WTC11 (cell line): Measurements from ENCODE around the gene RHOA. TPM values are rescaled to one million over a fixed set of nuclear protein-coding genes. Genes with fewer than 3 reads are reported as not detected.

ENCODE experiments used
- CBFB ChIP-seq: sonication (generic); formaldehyde crosslinking; IDR thresholded peaks from 2 replicates; pipeline ENCODE4 v1.8.1; 2022; ENCODE audit warnings: mild to moderate bottlenecking, low read depth, missing genetic modification reagents
- CREM ChIP-seq: sonication (generic); formaldehyde crosslinking; IDR thresholded peaks from 2 replicates; pipeline ENCODE4 v1.8.1; 2022; ENCODE audit warnings: mild to moderate bottlenecking, missing genetic modification reagents, moderate library complexity
- GABPB1 ChIP-seq: sonication (generic); formaldehyde crosslinking; IDR thresholded peaks from 2 replicates; pipeline ENCODE4 v1.8.1; 2023; ENCODE audit warnings: mild to moderate bottlenecking, missing genetic modification reagents
- GTF2I ChIP-seq: fragments of 250-450 bp; sonication (Bioruptor Pico); conservative IDR thresholded peaks from 2 replicates; pipeline ENCODE4 v1.4.0; 2021; ENCODE audit warnings: mild to moderate bottlenecking
- IRF2 ChIP-seq: sonication (generic); formaldehyde crosslinking; IDR thresholded peaks from 2 replicates; pipeline ENCODE4 v1.8.0; 2022; ENCODE audit warnings: low read depth, missing genetic modification reagents, borderline replicate concordance
- KAT7 ChIP-seq: sonication (generic); formaldehyde crosslinking; IDR thresholded peaks from 2 replicates; pipeline ENCODE4 v1.8.1; 2023; ENCODE audit warnings: missing genetic modification reagents, mild to moderate bottlenecking, borderline replicate concordance
- MAX ChIP-seq: sonication (generic); formaldehyde crosslinking; IDR thresholded peaks from 2 replicates; pipeline ENCODE4 v1.8.0; 2022; ENCODE audit warnings: mild to moderate bottlenecking, missing genetic modification reagents
- MXD4 ChIP-seq: fragments of 250-450 bp; sonication (Bioruptor Pico); IDR thresholded peaks from 2 replicates; pipeline ENCODE4 v1.8.0; 2021; ENCODE audit warnings: mild to moderate bottlenecking, moderate library complexity, borderline replicate concordance
- NFE2L1 ChIP-seq: sonication (generic); formaldehyde crosslinking; IDR thresholded peaks from 2 replicates; pipeline ENCODE4 v1.8.1; 2023; ENCODE audit warnings: missing genetic modification reagents
- NR2C2 ChIP-seq: sonication (generic); formaldehyde crosslinking; IDR thresholded peaks from 2 replicates; pipeline ENCODE4 v1.8.0; 2022; ENCODE audit warnings: mild to moderate bottlenecking, missing genetic modification reagents
- PRRX2 ChIP-seq: fragments of 250-450 bp; sonication (Bioruptor Pico); IDR thresholded peaks from 2 replicates; pipeline ENCODE4 v1.8.0; 2021; ENCODE audit warnings: mild to moderate bottlenecking
- RORB ChIP-seq: fragments of 250-450 bp; sonication (Bioruptor Pico); IDR thresholded peaks from 2 replicates; pipeline ENCODE4 v1.9.0; 2021; ENCODE audit warnings: mild to moderate bottlenecking
- SMAD3 ChIP-seq: sonication (generic); formaldehyde crosslinking; IDR thresholded peaks from 2 replicates; pipeline ENCODE4 v1.8.0; 2022; ENCODE audit warnings: missing genetic modification reagents, mild to moderate bottlenecking, borderline replicate concordance
- SP1 ChIP-seq: sonication (generic); formaldehyde crosslinking; conservative IDR thresholded peaks from 2 replicates; pipeline ENCODE4 v1.8.1; 2022; ENCODE audit warnings: missing genetic modification reagents
- ZNF232 ChIP-seq: sonication (generic); formaldehyde crosslinking; IDR thresholded peaks from 2 replicates; pipeline ENCODE4 v1.8.0; 2022; ENCODE audit warnings: mild to moderate bottlenecking, missing genetic modification reagents
- ZNF263 ChIP-seq: sonication (generic); formaldehyde crosslinking; IDR thresholded peaks from 2 replicates; pipeline ENCODE4 v1.8.1; 2022; ENCODE audit warnings: low read depth, mild to moderate bottlenecking, moderate library complexity, missing genetic modification reagents
- ZNF396 ChIP-seq: fragments of 250-450 bp; sonication (Bioruptor Pico); IDR thresholded peaks from 2 replicates; pipeline ENCODE4 v1.8.0; 2021; ENCODE audit warnings: mild to moderate bottlenecking, moderate library complexity, borderline replicate concordance
- ZNF425 ChIP-seq: fragments of 250-450 bp; sonication (Bioruptor Pico); conservative IDR thresholded peaks from 2 replicates; pipeline ENCODE4 v1.9.0; 2021; ENCODE audit warnings: mild to moderate bottlenecking
- ZNF532 ChIP-seq: fragments of 250-450 bp; sonication (Bioruptor Pico); IDR thresholded peaks from 2 replicates; pipeline ENCODE4 v1.9.0; 2021; ENCODE audit warnings: mild to moderate bottlenecking, borderline replicate concordance
- total RNA-seq: library from RNA; stranded (reverse); gene quantifications from 3 replicates; pipeline ENCODE4 v1.2.3, GENCODE V29; 2021
- TF ChIP-seq, protein P1 (sequence below): sonication (generic); formaldehyde crosslinking; conservative IDR thresholded peaks from 2 replicates; pipeline ENCODE4 v1.8.1; 2022; ENCODE audit warnings: mild to moderate bottlenecking, missing genetic modification reagents
- TF ChIP-seq, protein P2 (sequence below): sonication (generic); formaldehyde crosslinking; IDR thresholded peaks from 2 replicates; pipeline ENCODE4 v1.8.1; 2023; ENCODE audit warnings: mild to moderate bottlenecking, missing genetic modification reagents, moderate library complexity
- TF ChIP-seq, protein P3 (sequence below): sonication (generic); formaldehyde crosslinking; conservative IDR thresholded peaks from 2 replicates; pipeline ENCODE4 v1.8.1; 2023; ENCODE audit warnings: mild to moderate bottlenecking, low read depth, missing genetic modification reagents, moderate library complexity

Gene RHOA
- total RNA-seq, 1 experiment from 2014 or later = 367 TPM

GRCh38 chr3:49358217-49358883, 53.4 kb downstream of the RHOA start, which contains the start of gene GPX1 (continued):
- no peak for TF ChIP-seq IRF2
- peak; percentile 39; the same call in 1 of the 2 replicates for TF ChIP-seq NFE2L1 (CRISPR knock-in tag)
- TF ChIP-seq GABPB1 (CRISPR knock-in tag) = 0 out of 2 replicates have a peak, but pooled peaks have one; percentile 33
- TF ChIP-seq CBFB (CRISPR knock-in tag) = peak; percentile 93; the same call in 1 of the 2 replicates
- TF ChIP-seq GTF2I = peak; percentile 37; the same call in 1 of the 2 replicates
- TF ChIP-seq CREM (CRISPR knock-in tag) = no peak
- TF ChIP-seq NR2C2 (CRISPR knock-in tag) = no peak
- TF ChIP-seq MXD4 = no peak
- peak; percentile 92 for TF ChIP-seq ZNF263
- peak; percentile 24; the same call in 1 of the 2 replicates for TF ChIP-seq SMAD3 (CRISPR knock-in tag)
- 0 out of 2 replicates have a peak, but pooled peaks have one; percentile 42 for TF ChIP-seq ZNF232 (CRISPR knock-in tag)
- TF ChIP-seq ZNF532 (CRISPR knock-in tag) = no peak
- TF ChIP-seq, protein P1, sequence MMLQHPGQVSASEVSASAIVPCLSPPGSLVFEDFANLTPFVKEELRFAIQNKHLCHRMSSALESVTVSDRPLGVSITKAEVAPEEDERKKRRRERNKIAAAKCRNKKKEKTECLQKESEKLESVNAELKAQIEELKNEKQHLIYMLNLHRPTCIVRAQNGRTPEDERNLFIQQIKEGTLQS = no peak
- TF ChIP-seq RORB (CRISPR knock-in tag) = no peak
- TF ChIP-seq, protein P2, sequence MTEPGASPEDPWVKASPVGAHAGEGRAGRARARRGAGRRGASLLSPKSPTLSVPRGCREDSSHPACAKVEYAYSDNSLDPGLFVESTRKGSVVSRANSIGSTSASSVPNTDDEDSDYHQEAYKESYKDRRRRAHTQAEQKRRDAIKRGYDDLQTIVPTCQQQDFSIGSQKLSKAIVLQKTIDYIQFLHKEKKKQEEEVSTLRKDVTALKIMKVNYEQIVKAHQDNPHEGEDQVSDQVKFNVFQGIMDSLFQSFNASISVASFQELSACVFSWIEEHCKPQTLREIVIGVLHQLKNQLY (CRISPR knock-in tag) = no peak
- TF ChIP-seq MAX = peak; percentile 98
- TF ChIP-seq ZNF425 = no peak
- TF ChIP-seq KAT7 (CRISPR knock-in tag) = no peak
- no peak; the same call in 1 of the 2 replicates for TF ChIP-seq SP1
- peak; percentile 25 for TF ChIP-seq PRRX2 (CRISPR knock-in tag)
- TF ChIP-seq, protein P3, sequence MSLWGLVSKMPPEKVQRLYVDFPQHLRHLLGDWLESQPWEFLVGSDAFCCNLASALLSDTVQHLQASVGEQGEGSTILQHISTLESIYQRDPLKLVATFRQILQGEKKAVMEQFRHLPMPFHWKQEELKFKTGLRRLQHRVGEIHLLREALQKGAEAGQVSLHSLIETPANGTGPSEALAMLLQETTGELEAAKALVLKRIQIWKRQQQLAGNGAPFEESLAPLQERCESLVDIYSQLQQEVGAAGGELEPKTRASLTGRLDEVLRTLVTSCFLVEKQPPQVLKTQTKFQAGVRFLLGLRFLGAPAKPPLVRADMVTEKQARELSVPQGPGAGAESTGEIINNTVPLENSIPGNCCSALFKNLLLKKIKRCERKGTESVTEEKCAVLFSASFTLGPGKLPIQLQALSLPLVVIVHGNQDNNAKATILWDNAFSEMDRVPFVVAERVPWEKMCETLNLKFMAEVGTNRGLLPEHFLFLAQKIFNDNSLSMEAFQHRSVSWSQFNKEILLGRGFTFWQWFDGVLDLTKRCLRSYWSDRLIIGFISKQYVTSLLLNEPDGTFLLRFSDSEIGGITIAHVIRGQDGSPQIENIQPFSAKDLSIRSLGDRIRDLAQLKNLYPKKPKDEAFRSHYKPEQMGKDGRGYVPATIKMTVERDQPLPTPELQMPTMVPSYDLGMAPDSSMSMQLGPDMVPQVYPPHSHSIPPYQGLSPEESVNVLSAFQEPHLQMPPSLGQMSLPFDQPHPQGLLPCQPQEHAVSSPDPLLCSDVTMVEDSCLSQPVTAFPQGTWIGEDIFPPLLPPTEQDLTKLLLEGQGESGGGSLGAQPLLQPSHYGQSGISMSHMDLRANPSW (CRISPR knock-in tag) = peak; percentile 70; the same call in 1 of the 2 replicates
- TF ChIP-seq ZNF396 = no peak
